ENCODE measurements around the gene MYO1A. TPM values are rescaled to one million over a fixed set of nuclear protein-coding genes. Genes with fewer than 3 reads are reported as not detected.

MYO1A gene
- polyA plus RNA-seq, 1 of the 3 experiments (the other 2 are of a cell fraction), result not detected

DNA sequence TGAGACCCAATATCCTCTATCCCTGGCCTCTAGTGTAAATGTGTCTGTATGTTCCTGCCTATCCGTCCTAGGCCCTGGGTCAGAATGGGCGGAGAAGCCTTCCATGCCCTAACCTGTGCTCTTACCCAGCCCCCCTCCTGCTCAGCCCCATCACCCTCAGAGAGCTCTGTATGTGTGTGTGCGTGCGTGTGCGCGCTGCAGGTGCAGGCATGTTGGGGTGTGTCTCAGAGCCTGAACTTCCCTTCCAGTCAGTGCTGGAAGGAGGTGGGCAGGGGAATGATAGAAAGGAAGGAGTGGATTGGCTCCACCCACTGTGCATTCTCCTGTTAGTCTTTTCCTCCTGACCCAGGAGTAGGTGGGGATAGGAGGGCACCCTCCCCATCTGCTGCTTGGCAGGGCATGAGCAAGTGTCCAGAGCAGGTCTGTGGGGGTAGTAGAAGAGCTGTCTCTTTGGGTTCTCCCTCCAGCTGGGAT, 46.2 kb upstream of the MYO1A start (continued):
- no peak for TF ChIP-seq RXRA (IDR thresholded peaks at IDR 0.05; ENCODE audit: borderline replicate concordance, low read depth)

GRCh38 chr12:57095440-57095839, 45.5 kb upstream of the MYO1A start:
- Histone ChIP-seq H4K20me1 (ENCODE audit: insufficient read depth) (peaks cover 33% of the 10 kb centered on the region), H3F3A (replicated peaks; ENCODE audit: insufficient read depth) (peaks cover 5% of the 10 kb centered on the region), H3K9me3 (no peaks in the 10 kb centered on the region), H3K79me2 (ENCODE audit: insufficient read depth) (peaks cover 25% of the 10 kb centered on the region), H3K36me3 (replicated peaks in 1 of 2; ENCODE audit: control insufficient read depth in 1 of 2, insufficient read depth in 2 of 2, low read length in 1 of 2) (peaks cover 28 to 46% of the 10 kb centered on the region in 2 experiments), H3K4me3 (ENCODE audit: low read depth in 2 of 2, low read length in 1 of 2) (no peak overlapping the region), H3K4me1 (ENCODE audit: control insufficient read depth in 1 of 2, insufficient read depth in 2 of 2, low read depth in 1 of 2, low read length in 1 of 2) (peaks cover 9 to 18% of the 10 kb centered on the region in 2 experiments; a peak in 2 of 4 replicates), H3K4me2 (no peak overlapping the region), H3K27ac (ENCODE audit: low read depth in 2 of 2, low read length in 1 of 2) (no peak overlapping the region; a peak in 2 of 4 replicates), H3K27me3 (ENCODE audit: insufficient read depth) (no peaks in the 10 kb centered on the region), H3K9me2 (no peaks in the 10 kb centered on the region), H2AFZ (ENCODE audit: low read depth) (no peak overlapping the region), H3K9ac (no peak overlapping the region)
- CTCF ChIA-PET, result interaction anchor here (2.1 to 23.2 kb wide), 3 partner anchors 16 to 29 kb away, joined by 7 to 339 read pairs (median 52); partner anchors contain the start of genes NEMP1 and STAT6
- WGBS (ENCODE audit: low lambda C conversion rate), result 96% methylated on average over 2 of the region's 3 CpGs
- DNase-seq, result peak; percentile 4
- TF ChIP-seq NRF1 (IDR thresholded peaks at IDR 0.05; ENCODE audit: low read depth, low read length), result no peak
- POLR2A ChIA-PET, result interaction anchor here (1.3 kb wide), 1 partner anchor 17 kb away, joined by 3 read pairs; the partner anchor contains the start of gene NEMP1

DNA sequence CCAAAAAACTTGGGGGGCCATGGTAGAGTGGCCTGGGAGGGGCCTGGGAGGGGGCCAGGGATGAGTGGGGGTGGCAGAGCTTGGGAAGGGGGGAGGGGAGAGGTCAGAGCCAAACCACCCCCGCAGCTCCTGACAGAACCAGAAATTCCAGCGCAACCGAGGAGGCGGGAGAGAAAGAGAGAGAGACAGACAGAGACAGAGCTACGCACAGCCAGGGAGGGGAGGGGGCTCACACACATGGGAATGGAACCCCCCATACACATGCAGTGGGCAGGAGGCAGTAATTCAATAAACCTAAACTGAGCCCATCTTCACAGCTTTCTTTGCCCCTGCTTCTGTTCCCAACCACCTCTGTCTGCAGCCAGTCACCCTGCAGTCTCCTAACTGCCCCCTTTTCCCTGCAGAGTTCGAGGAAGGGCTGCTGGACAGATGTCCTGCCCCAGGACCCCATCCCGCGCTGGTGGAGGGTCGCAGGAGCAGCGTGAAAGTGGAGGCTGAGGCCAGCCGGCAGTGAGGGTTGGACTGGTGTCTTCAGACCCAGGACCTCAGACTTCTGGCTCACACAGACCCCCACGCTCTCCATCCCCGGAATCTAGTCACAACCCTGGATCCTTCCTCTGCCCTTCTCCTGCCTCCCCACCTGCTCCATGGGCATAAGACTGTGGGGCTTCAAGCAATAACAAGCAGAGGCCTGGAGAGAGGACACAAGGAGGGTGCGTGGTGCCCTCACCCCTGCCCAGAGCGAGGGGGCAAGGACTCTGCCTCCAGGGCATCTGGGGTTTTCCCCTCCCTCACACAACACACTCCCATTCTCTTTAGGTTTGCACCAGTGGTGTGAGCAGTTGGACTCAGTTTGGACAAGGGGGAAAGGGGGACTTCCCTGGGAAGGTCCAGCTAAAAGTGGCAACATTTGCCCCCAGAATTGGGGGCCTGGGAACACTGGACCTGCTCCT, 44.6 kb upstream of the MYO1A start:
- peak; percentile 3 for DNase-seq
- Histone ChIP-seq H3K4me1 (ENCODE audit: control insufficient read depth in 1 of 2, insufficient read depth in 2 of 2, low read depth in 1 of 2, low read length in 1 of 2) (peaks cover 9 to 20% of the 10 kb centered on the region in 2 experiments; a peak in 2 of 4 replicates), H3K27me3 (ENCODE audit: insufficient read depth) (no peaks in the 10 kb centered on the region), H3K27ac (ENCODE audit: low read depth in 2 of 2, low read length in 1 of 2) (no peak overlapping the region), H3K4me3 (ENCODE audit: low read depth in 2 of 2, low read length in 1 of 2) (no peak overlapping the region), H3K9me2 (no peaks in the 10 kb centered on the region), H3K36me3 (replicated peaks in 1 of 2; ENCODE audit: control insufficient read depth in 1 of 2, insufficient read depth in 2 of 2, low read length in 1 of 2) (peaks cover 28 to 46% of the 10 kb centered on the region in 2 experiments), H3K9me3 (no peaks in the 10 kb centered on the region), H2AFZ (ENCODE audit: low read depth) (no peak overlapping the region), H3K9ac (no peak overlapping the region), H4K20me1 (ENCODE audit: insufficient read depth) (peaks cover 35% of the 10 kb centered on the region), H3F3A (replicated peaks; ENCODE audit: insufficient read depth) (peaks cover 5% of the 10 kb centered on the region), H3K79me2 (ENCODE audit: insufficient read depth) (peaks cover 35% of the 10 kb centered on the region), H3K4me2 (no peak overlapping the region; the same call in 1 of the 2 replicates)
- CTCF ChIA-PET, result interaction anchor here (1.0 to 23.2 kb wide), 9 partner anchors 11 to 81 kb away, joined by 3 to 339 read pairs (median 16); partner anchors contain the start of genes NEMP1, STAT6 and TAC3
- POLR2A ChIA-PET, result no interaction called here
- 89% methylated on average over 15 of the region's 15 CpGs for WGBS (ENCODE audit: low lambda C conversion rate)
- TF ChIP-seq NFIC (IDR thresholded peaks at IDR 0.05; ENCODE audit: borderline replicate concordance) (no peak), MXI1 (IDR thresholded peaks at IDR 0.05; ENCODE audit: low read depth, low read length) (no peak), YY1 (IDR thresholded peaks at IDR 0.05; ENCODE audit: low read depth) (no peak), RCOR1 (IDR thresholded peaks at IDR 0.05; ENCODE audit: low read length) (no peak), TCF12 (IDR thresholded peaks at IDR 0.05) (no peak), POLR2AphosphoS5 (IDR thresholded peaks at IDR 0.05; ENCODE audit: low read depth, low read length) (no peak), TAF1 (IDR thresholded peaks at IDR 0.05; ENCODE audit: borderline replicate concordance, low read depth, low read length) (no peak), PBX3 (IDR thresholded peaks at IDR 0.05) (no peak), GABPA (IDR thresholded peaks at IDR 0.05; ENCODE audit: low read depth) (no peak), NRF1 (IDR thresholded peaks at IDR 0.05; ENCODE audit: low read depth, low read length) (no peak), GATA2 (CRISPR knock-in tag; IDR thresholded peaks at IDR 0.05) (no peak), ELF1 (IDR thresholded peaks at IDR 0.05) (no peak), USF1 (IDR thresholded peaks at IDR 0.05; ENCODE audit: borderline replicate concordance, low read depth) (no peak), SIN3A (IDR thresholded peaks at IDR 0.05; ENCODE audit: borderline replicate concordance, low read depth, low read length) (no peak)
- TF ChIP-seq, protein P1, sequence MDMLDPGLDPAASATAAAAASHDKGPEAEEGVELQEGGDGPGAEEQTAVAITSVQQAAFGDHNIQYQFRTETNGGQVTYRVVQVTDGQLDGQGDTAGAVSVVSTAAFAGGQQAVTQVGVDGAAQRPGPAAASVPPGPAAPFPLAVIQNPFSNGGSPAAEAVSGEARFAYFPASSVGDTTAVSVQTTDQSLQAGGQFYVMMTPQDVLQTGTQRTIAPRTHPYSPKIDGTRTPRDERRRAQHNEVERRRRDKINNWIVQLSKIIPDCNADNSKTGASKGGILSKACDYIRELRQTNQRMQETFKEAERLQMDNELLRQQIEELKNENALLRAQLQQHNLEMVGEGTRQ (IDR thresholded peaks at IDR 0.05; ENCODE audit: borderline replicate concordance, low read depth, low read length), result no peak

Data from SK-N-SH (cell line).